Smooth muscle cell (in vitro differentiated cells): ENCODE data around the gene SDC1. TPM values are rescaled to one million over a fixed set of nuclear protein-coding genes. Genes with fewer than 3 reads are reported as not detected.

Experiments used
- DNase-seq: peaks from one replicate; lab custom pipeline; 2025; ENCODE audit not compliant: unreplicated experiment; lab: John Stamatoyannopoulos, UW
- H2AFZ ChIP-seq: fragments of 200-600 bp; sonication (generic); 2 replicates; pipeline ENCODE4 v1.6.0; 2016; ENCODE audit warnings: antibody characterized with exemption, low read depth, mild to moderate bottlenecking
- H3F3A ChIP-seq: fragments of 200-600 bp; sonication (generic); 2 replicates; pipeline ENCODE4 v1.6.0; 2017; ENCODE audit warnings: antibody characterized with exemption, low read depth
- H3K27ac ChIP-seq: fragments of 200-600 bp; sonication (generic); 2 replicates; pipeline ENCODE4 v1.5.1; 2016; ENCODE audit warnings: low read depth, mild to moderate bottlenecking
- H3K27me3 ChIP-seq: fragments of 200-600 bp; sonication (generic); 2 replicates; pipeline ENCODE4 v1.6.1; 2016; ENCODE audit warnings: low read depth, mild to moderate bottlenecking
- H3K36me3 ChIP-seq: fragments of 200-600 bp; sonication (generic); 2 replicates; pipeline ENCODE4 v1.5.1; 2016; ENCODE audit warnings: low read depth
- H3K4me1 ChIP-seq: fragments of 200-600 bp; sonication (generic); 2 replicates; pipeline ENCODE4 v1.5.1; 2016; ENCODE audit warnings: low read depth
- H3K4me2 ChIP-seq: fragments of 200-600 bp; sonication (generic); 2 replicates; pipeline ENCODE4 v1.6.0; 2016; ENCODE audit warnings: mild to moderate bottlenecking
- H3K4me3 ChIP-seq: fragments of 200-600 bp; sonication (generic); 2 replicates; pipeline ENCODE4 v1.5.1; 2016; ENCODE audit warnings: mild to moderate bottlenecking
- H3K79me2 ChIP-seq: fragments of 200-600 bp; sonication (generic); 2 replicates; pipeline ENCODE4 v1.6.0; 2016; ENCODE audit warnings: low read depth, mild to moderate bottlenecking
- H3K9ac ChIP-seq: fragments of 200-600 bp; sonication (generic); 2 replicates; pipeline ENCODE4 v1.6.0; 2016; ENCODE audit warnings: low read depth
- H3K9me3 ChIP-seq: fragments of 200-600 bp; sonication (generic); replicated peaks from 2 replicates; pipeline ENCODE4 v1.5.1; 2016; ENCODE audit warnings: low read depth
- H4K20me1 ChIP-seq: fragments of 200-600 bp; sonication (generic); 2 replicates; pipeline ENCODE4 v1.6.0; 2016; ENCODE audit warnings: low read depth
- WGBS: methylation state at CpG from one replicate; pipeline ENCODE4 v1.1.7; 2016; ENCODE audit warnings: low lambda C conversion rate; 5-methylcytosine and 5-hydroxymethylcytosine counted together
- polyA plus RNA-seq: library from polyadenylated mRNA; unstranded; fragments of >200 nt; fragmentation: Nextera tagmentation; extraction: Ambion mirVana; gene quantifications from 2 replicates; pipeline ENCODE4 v1.2.1, GENCODE V29; 2016
- total RNA-seq: library from RNA; depleted of rRNA; stranded (reverse); fragments of >200 nt; gene quantifications from 2 replicates; pipeline ENCODE4 v1.2.3, GENCODE V29; 2014
- TF ChIP-seq, protein P1 (sequence below): fragments of 200-600 bp; sonication (generic); IDR thresholded peaks from 2 replicates; pipeline ENCODE4 v1.5.1; 2017; ENCODE audit warnings: borderline replicate concordance, mild to moderate bottlenecking, antibody characterized with exemption; ENCODE audit not compliant: insufficient read depth, poor library complexity, severe bottlenecking

SDC1 gene
- total and polyA plus RNA-seq, 2 experiments from 2014 or later, result 61.0 to 88.1 TPM

DNA sequence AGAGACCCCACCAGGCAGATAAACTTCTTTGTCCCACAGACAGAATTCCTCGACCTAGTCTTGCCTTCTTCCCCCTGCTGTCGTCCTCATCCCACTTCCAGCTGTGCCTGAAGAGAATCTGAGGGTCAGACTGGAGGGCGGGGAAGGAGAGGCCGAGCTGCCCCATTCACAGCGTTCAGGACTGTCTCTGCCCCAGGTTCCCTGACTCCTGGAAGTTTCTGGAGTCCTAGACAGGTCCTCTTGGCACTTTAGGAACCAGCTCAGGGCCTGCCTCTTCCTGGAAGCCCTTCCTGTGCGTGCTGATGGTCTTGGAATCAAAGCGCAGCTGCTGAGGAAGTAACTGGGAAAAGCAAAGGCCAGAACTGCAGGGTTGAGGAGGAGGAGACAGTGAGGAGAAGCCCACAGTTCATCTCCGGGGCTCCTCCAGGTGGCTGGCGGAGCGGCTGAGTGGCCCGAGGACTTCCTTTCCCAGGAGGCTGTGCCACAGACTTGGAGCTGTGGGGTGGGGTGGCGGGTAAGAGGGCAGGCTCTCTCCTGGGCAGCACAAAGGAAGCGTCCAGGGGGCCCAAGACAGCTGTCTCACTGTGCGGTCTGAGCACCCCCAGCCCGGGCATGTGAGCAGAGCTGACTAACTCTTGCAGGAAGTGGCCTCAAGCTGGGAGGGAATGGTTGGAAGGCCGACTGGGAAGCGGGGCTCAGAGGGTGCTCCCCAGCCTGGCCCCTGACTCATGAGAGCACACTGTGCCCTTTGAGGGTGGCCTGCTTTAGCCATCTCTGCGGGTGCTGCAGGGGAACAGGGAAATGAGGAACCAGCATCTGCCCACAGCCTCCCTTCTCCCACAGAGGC is 39.5 kb downstream of the SDC1 start:
- Histone ChIP-seq H2AFZ (peak overlapping the region; percentile 20), H3K4me1 (peaks cover 34% of the 10 kb centered on the region), H3K79me2 (no peaks in the 10 kb centered on the region), H3K9me3 (no peaks in the 10 kb centered on the region), H3K9ac (no peak overlapping the region), H3K36me3 (no peaks in the 10 kb centered on the region), H3K27ac (peak overlapping the region; percentile 25), H3K4me3 (no peak overlapping the region), H3K27me3 (no peaks in the 10 kb centered on the region), H3F3A (no peaks in the 10 kb centered on the region), H4K20me1 (no peaks in the 10 kb centered on the region), H3K4me2 (no peak overlapping the region)
- DNase-seq, result no peak
- TF ChIP-seq, protein P1, sequence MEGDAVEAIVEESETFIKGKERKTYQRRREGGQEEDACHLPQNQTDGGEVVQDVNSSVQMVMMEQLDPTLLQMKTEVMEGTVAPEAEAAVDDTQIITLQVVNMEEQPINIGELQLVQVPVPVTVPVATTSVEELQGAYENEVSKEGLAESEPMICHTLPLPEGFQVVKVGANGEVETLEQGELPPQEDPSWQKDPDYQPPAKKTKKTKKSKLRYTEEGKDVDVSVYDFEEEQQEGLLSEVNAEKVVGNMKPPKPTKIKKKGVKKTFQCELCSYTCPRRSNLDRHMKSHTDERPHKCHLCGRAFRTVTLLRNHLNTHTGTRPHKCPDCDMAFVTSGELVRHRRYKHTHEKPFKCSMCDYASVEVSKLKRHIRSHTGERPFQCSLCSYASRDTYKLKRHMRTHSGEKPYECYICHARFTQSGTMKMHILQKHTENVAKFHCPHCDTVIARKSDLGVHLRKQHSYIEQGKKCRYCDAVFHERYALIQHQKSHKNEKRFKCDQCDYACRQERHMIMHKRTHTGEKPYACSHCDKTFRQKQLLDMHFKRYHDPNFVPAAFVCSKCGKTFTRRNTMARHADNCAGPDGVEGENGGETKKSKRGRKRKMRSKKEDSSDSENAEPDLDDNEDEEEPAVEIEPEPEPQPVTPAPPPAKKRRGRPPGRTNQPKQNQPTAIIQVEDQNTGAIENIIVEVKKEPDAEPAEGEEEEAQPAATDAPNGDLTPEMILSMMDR, result no peak
- 81% methylated on average over 18 of the region's 18 CpGs for WGBS

DNA sequence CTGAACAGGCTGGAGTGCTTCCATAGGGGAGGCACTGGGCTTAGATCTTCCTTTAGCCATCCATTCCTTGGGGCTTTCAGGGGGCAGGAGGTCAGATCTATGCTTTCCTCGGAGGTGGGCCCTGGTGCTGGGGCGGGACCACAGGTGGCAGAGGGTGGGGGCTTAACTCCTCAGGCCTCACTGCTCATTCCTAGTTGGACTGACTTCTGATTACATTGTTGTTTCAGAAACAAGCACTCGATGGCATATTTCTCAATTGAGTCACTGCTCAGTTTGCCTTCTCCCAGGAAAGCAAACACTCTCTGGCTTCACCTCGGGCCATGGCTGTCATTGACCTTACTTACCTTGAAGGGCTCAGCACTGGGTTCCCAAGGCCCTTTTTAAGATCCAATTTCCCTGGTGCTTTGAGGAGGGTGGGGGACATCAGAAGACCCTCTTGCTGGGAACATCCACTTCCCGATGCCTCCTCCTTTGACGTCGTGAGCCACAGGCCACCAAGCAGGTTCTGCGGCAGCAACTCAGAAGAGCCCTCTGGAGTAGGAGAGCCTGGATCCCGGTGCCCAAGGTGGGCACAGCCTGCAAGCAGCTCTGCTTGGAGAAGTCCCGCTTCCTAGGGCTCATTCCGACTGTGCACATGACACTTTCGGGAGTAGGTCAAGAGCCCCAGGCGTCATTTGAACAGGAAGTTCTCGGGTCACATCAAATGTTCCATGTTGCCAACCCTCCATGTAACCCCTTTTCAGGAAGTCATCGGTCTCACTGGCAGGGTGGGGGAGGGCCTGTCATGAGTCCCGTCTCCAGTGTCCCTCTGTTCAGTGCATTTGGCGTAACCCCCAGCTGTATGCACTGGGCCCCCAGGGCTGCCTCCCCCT is 40.6 kb downstream of the SDC1 start:
- H4K20me1 ChIP-seq, result no peaks in the 10 kb centered on the region
- no peaks in the 10 kb centered on the region for H3K36me3 ChIP-seq
- H3F3A ChIP-seq, result no peaks in the 10 kb centered on the region
- TF ChIP-seq, protein P1, result no peak
- H3K4me2 ChIP-seq, result no peak overlapping the region
- H2AFZ ChIP-seq, result no peak overlapping the region
- 68% methylated on average over 17 of the region's 17 CpGs for WGBS
- H3K27ac ChIP-seq, result peak overlapping the region; percentile 55
- no peaks in the 10 kb centered on the region for H3K9me3 ChIP-seq
- no peaks in the 10 kb centered on the region for H3K79me2 ChIP-seq
- peaks cover 32% of the 10 kb centered on the region for H3K4me1 ChIP-seq
- H3K27me3 ChIP-seq, result no peaks in the 10 kb centered on the region
- no peak overlapping the region for H3K4me3 ChIP-seq
- DNase-seq, result no peak
- H3K9ac ChIP-seq, result no peak overlapping the region

DNA sequence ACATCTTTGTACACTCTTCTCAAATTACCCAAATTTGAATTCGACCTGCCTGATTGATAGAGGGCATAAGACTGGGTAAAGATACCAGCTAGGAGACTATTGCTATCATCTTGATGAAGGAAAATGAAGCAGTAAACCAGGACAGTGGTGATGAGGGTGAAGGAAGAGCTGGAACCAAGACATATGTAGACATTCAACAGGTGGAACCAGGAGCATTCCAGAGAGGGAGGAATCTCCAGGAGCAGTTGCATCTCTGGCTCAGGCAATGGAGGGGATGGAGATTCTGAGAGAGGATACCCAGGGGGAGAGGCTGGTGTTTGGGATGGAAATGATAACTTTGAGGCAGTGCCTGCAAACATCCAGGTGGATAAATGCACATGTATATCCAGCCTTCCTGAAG is 41.6 kb downstream of the SDC1 start:
- Histone ChIP-seq H3K36me3 (no peaks in the 10 kb centered on the region), H3K27me3 (no peaks in the 10 kb centered on the region), H3K4me2 (no peak overlapping the region), H3K4me3 (no peak overlapping the region), H3K27ac (no peak overlapping the region), H4K20me1 (no peaks in the 10 kb centered on the region), H2AFZ (no peak overlapping the region), H3F3A (no peaks in the 10 kb centered on the region), H3K9me3 (no peaks in the 10 kb centered on the region), H3K79me2 (no peaks in the 10 kb centered on the region), H3K4me1 (peaks cover 23% of the 10 kb centered on the region), H3K9ac (no peak overlapping the region)
- no peak for DNase-seq
- TF ChIP-seq, protein P1, result no peak
- 64% methylated on average over 1 of the region's 1 CpG for WGBS
